Dendritic cell treated with granulocyte-macrophage colony-stimulating factor and Interleukin-4, amounts not matched to agents 40 ng/mL and 50 ng/mL, for 4 days (primary cell): ENCODE data around the gene SOWAHB.

ENCODE experiments used
- H3K27ac Mint-ChIP-seq: one replicate; pipeline ENCODE4 v1.8.0; 2022; ENCODE audit warnings: mild to moderate bottlenecking, mixed read lengths
- H3K27me3 Mint-ChIP-seq: one replicate; pipeline ENCODE4 v1.8.0; 2022; ENCODE audit warnings: mild to moderate bottlenecking, mixed read lengths
- H3K36me3 Mint-ChIP-seq: one replicate; pipeline ENCODE4 v1.8.0; 2022; ENCODE audit warnings: low read depth, mixed read lengths
- H3K4me1 Mint-ChIP-seq: one replicate; pipeline ENCODE4 v1.8.0; 2022; ENCODE audit warnings: low read depth, mixed read lengths
- H3K4me3 Mint-ChIP-seq: one replicate; pipeline ENCODE4 v1.8.0; 2022; ENCODE audit warnings: mild to moderate bottlenecking, moderate library complexity, mixed read lengths
- H3K9me3 Mint-ChIP-seq: one replicate; pipeline ENCODE4 v1.8.0; 2022; ENCODE audit warnings: mixed read lengths
- intact Hi-C: fragments of 100-400 bp; cut with micrococcal nuclease; formaldehyde crosslinking; loops from one replicate; pipeline ENCODE4 v1.15.0; 2022

SOWAHB gene

DNA sequence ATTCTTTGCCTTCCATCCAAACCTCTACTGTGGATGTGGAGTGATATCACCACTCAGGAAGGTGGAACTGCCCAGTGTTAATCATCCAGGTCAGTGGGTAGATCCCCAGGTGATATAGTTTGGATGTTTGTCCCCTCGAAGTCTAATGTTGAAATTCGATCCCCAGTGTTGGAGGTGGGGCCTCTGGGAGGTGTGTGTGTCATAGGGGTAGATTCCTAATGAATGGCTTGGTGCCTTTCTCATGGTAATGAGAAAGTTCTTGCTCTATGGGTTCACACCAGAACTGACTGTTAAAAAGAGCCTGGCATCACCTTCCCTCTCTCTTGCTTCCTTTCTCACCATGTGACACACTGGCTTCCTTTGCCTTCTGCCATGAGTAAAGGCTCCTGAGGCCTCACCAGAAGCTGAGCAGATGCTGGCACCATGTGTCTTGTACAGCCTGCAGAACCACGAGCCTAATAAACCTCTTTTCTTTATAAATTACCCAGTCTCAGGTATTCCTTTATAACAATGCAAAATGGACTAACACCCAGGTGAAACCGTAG is 6.8 kb upstream of the SOWAHB start:
- no peak overlapping the region for H3K4me3 Mint-ChIP-seq
- intact Hi-C loops = no loop called here
- no peaks in the 10 kb centered on the region for H3K36me3 Mint-ChIP-seq
- peaks cover 8% of the 10 kb centered on the region for H3K27me3 Mint-ChIP-seq
- no peaks in the 10 kb centered on the region for H3K4me1 Mint-ChIP-seq
- H3K9me3 Mint-ChIP-seq = no peaks in the 10 kb centered on the region
- H3K27ac Mint-ChIP-seq = no peak overlapping the region

DNA sequence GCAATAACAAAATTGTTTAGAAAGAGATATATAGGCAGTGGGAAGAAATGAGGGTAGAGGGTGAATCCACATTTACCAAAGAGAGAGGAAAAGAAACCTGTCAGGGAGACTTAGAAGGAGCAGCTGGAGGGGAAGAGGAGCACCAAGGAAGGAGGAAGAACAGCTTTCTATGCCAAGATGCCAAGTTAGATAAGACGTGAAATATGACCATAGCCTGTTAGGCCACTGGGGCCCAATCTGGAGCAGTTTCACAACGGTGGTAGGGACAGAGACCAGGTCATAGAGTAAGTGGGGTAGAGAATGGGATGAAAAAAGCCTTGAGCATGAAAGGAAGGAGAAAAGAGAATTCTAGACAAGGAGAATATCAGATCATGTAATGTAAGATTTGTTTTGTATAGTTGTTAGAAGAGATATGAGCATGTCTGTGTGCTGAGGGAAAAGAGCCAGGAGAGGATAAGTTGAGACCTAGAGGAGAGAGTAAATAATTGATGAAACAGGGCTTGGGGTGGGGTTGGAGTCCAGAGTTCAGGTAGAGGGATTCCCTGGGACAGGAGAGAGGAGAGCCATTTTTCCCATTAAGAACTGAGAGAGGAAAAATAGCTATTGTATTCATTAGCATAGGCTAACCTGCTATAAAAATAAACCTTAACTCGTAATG is 4.4 kb upstream of the SOWAHB start:
- Mint-ChIP-seq H3K27ac (no peak overlapping the region), H3K4me1 (peaks cover 5% of the 10 kb centered on the region), H3K36me3 (no peaks in the 10 kb centered on the region), H3K9me3 (no peaks in the 10 kb centered on the region), H3K4me3 (no peak overlapping the region), H3K27me3 (peaks cover 31% of the 10 kb centered on the region)
- intact Hi-C loops = no loop called here

DNA sequence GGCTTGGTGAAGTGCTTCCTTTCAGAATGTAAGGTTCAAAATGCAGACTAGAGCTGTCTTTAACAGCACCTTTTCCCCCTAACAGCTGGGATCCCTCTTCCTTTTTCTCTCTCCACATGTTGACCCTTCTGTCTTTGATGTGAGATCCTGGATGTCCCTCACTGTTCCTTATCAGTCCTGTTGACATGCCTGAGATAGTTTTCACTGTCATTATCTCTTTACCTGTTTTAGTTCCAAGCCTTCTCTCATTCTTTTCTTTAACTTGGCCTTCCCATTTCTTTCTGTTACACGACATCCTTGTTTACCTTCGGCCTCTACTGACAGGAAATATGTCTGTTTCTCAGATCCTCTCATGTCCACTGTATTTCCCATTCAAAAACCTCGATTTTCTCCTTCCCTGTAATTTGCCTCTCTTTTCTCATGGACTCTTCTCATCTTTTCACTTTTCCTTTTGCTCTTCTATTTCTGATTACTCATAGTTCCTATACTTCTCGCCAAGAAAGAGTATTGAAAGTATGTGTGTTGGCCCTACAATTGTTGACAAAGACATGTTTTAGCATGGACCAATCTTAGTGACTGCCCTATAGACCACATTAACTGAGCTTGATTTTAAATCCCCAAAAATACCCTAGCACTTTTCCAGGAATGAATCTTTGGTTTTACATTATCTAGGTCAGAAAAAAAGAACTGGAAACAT is 1.2 kb upstream of the SOWAHB start:
- intact Hi-C loops = no loop called here
- no peaks in the 10 kb centered on the region for H3K36me3 Mint-ChIP-seq
- H3K27me3 Mint-ChIP-seq = peaks cover 60% of the 10 kb centered on the region
- peaks cover 5% of the 10 kb centered on the region for H3K4me1 Mint-ChIP-seq
- H3K4me3 Mint-ChIP-seq = no peak overlapping the region
- no peak overlapping the region for H3K27ac Mint-ChIP-seq
- no peaks in the 10 kb centered on the region for H3K9me3 Mint-ChIP-seq

DNA sequence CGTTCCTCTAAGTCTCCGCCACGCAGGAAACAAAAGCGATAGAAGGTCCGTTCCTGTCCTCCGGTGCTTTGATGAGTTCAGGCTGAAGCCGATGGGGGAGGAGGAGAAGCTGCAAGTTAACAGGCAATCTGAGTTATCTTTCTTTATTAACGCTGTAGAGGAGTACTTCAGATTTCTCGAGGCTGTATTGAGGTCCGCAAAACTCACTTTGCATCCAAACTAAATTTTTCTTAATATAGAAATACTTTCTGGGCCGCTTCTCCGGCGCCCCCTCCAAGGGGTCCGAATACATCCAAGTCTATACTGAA is 395 bp upstream of the SOWAHB start:
- Mint-ChIP-seq H3K27ac (no peak overlapping the region), H3K4me3 (no peak overlapping the region), H3K4me1 (peaks cover 5% of the 10 kb centered on the region), H3K36me3 (no peaks in the 10 kb centered on the region), H3K27me3 (peaks cover 61% of the 10 kb centered on the region), H3K9me3 (no peaks in the 10 kb centered on the region)
- intact Hi-C loops = no loop called here

DNA sequence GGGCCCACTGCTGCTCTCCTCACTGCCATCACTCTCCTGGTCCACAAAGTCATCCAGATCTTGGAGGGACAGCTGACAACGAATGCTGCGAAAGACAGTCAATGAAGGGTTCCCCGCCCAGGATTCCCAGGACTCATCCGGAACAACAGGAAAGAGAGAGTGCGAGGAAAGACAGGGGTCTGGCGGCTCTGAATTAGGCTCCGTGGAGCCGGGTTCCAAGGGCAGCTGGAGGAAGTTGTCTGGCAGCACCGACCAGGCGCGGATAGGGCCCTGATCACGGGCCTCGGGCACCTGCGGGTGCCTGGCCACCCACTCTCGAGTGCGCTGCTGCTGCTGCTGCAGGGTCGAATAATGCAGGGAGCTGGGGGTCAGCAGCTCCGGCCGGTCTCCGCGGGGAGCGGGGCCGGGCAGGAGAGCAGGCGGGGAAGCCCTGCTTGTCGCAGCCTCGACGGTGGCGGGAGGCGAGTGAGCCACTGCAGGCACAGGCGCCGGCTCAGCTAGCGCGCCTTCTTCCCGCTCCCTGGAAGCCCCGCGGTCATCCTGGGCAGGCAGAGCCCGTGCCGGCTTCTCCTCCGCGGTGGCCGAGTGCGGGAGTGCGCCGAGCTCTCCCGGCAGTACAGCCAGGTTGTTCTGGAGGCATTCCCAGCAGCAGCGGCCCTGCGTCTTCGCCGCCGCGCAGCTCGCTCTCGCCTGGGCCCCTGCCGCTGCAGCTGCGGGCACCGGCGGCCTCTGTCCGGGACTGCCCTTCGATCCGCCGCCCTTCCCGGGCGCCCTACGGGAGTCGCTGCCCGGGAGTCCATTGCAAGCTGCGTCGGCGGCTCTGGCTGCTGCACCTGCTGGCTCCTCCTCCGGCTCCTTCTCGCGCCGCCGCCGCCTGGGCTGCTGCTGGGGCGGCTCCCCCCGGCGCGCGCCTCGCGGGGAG is 1.1 kb downstream of the SOWAHB start:
- intact Hi-C loops = no loop called here
- H3K9me3 Mint-ChIP-seq = no peaks in the 10 kb centered on the region
- H3K4me1 Mint-ChIP-seq = peaks cover 7% of the 10 kb centered on the region
- no peaks in the 10 kb centered on the region for H3K36me3 Mint-ChIP-seq
- no peak overlapping the region for H3K4me3 Mint-ChIP-seq
- H3K27ac Mint-ChIP-seq = no peak overlapping the region
- peaks cover 72% of the 10 kb centered on the region for H3K27me3 Mint-ChIP-seq

DNA sequence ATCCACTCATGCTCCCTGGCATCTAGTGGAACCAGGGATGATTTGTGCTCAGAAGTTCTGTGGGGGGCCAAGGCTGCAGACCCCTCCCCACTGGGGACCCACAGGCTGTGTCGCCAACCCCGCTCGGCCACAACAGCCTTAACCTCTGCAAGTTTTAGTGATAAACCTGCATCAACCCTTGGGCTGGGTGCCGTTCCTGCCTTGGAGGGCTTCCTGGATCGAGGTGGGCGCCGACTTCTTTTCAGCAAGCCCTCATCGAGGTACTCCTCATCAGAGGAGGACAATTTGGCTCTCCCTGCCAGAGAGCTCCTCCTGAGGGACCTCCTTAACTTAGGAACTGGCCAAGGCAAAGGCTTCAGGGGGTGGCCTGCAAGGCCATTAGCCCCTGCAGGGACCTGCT is 1.9 kb downstream of the SOWAHB start:
- H3K36me3 Mint-ChIP-seq = no peaks in the 10 kb centered on the region
- peaks cover 76% of the 10 kb centered on the region for H3K27me3 Mint-ChIP-seq
- peaks cover 11% of the 10 kb centered on the region for H3K4me1 Mint-ChIP-seq
- H3K9me3 Mint-ChIP-seq = no peaks in the 10 kb centered on the region
- no peak overlapping the region for H3K4me3 Mint-ChIP-seq
- no peak overlapping the region for H3K27ac Mint-ChIP-seq
- intact Hi-C loops = no loop called here

DNA sequence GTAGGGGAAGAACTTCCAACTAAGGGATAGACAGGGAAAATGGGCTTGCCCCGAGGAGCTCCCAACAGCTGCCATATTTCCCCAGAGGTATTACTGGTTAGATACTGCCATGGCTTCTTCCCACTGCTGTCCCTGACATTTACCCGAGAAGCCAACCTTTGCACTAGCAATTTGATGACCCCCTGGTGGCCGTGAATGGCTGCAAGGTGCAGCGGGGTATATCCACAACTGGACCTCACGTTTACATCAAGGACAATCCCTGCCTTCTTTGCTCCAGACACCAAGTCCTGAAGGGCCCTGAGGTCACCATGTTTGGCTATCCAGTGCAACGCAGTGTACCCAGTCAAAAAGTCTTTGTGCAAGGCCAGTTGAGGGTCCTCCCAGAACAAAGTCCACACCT is 2.3 kb downstream of the SOWAHB start:
- H3K4me1 Mint-ChIP-seq = peaks cover 11% of the 10 kb centered on the region
- H3K4me3 Mint-ChIP-seq = no peak overlapping the region
- H3K36me3 Mint-ChIP-seq = no peaks in the 10 kb centered on the region
- intact Hi-C loops = no loop called here
- no peaks in the 10 kb centered on the region for H3K9me3 Mint-ChIP-seq
- no peak overlapping the region for H3K27ac Mint-ChIP-seq
- peaks cover 78% of the 10 kb centered on the region for H3K27me3 Mint-ChIP-seq

DNA sequence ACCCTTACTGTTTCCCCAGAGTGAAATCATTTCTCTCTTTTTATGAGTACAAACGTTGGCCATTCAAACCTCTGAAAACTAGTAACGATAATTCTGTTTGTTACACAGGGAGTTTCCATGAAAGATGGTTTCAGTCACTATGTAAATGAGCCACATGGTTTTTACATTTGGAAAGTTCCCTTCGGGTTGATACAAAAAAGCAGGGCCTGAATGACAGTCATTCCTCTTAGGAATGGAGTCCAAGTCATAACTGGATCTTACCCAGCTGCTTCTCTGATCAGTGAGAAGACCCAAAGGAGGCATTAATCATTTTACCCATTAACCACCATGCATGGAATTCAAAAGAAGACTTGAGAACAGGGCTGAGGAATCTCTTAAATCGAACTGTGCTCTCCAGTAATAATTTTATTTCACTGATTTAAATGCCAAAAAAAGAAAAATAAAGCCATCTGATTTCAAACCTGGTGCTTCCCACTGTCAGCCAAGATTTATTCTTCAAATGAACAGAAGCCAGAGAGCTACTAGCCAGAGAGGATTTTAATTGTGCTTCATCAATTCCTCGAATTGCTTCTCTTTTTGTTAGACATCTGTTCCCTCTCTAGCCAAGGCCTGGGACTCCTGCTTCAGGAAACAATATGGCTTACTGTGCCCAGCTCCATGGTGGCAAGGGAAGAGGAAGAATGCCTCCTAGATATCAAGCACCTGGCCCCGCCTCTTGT is 3.2 kb downstream of the SOWAHB start:
- H3K27ac Mint-ChIP-seq = no peak overlapping the region
- H3K4me1 Mint-ChIP-seq = peaks cover 11% of the 10 kb centered on the region
- peaks cover 73% of the 10 kb centered on the region for H3K27me3 Mint-ChIP-seq
- intact Hi-C loops = no loop called here
- no peaks in the 10 kb centered on the region for H3K36me3 Mint-ChIP-seq
- no peak overlapping the region for H3K4me3 Mint-ChIP-seq
- H3K9me3 Mint-ChIP-seq = no peaks in the 10 kb centered on the region

DNA sequence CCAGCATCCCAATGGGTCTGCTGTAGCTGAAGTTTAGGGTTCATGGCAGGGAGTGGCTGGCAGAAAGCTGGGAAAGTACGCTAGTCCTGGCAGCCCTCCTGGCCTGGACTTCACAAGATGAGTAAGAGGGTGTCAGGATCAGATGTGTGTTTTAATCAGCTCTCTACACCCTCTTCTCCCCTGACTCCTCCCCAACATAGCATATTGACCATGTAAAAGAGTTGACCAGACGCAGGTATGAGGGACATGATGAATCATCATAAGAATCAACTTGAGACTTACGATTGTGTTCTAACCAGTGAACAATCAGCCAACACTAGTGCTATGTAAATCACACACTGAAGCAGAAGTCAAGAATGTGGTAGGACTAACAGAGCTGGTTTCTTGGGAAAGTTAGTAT is 5.3 kb downstream of the SOWAHB start:
- Mint-ChIP-seq H3K27me3 (peaks cover 53% of the 10 kb centered on the region), H3K9me3 (no peaks in the 10 kb centered on the region), H3K4me1 (peaks cover 6% of the 10 kb centered on the region), H3K36me3 (no peaks in the 10 kb centered on the region), H3K4me3 (no peak overlapping the region), H3K27ac (no peak overlapping the region)
- intact Hi-C loops = no loop called here

DNA sequence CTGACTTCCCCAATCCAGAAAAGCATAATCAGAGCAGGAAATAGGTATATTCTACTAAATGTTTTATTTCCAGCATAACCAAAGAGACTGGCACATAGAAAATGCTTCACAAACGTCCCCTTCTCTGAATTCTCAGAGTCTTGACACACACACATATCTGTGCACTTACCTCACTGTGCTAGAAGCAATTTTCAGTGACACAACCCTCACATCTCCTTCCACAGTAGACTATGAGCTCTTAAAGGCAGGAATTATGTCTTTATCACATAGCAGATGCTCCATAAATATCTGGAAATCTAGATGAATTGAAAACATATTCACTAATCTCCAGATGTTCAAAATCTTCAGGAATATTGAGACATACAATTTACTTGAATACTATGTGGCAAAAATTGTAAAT is 5.9 kb downstream of the SOWAHB start:
- H3K9me3 Mint-ChIP-seq = no peaks in the 10 kb centered on the region
- H3K36me3 Mint-ChIP-seq = no peaks in the 10 kb centered on the region
- intact Hi-C loops = no loop called here
- H3K27me3 Mint-ChIP-seq = peaks cover 49% of the 10 kb centered on the region
- no peak overlapping the region for H3K4me3 Mint-ChIP-seq
- H3K4me1 Mint-ChIP-seq = peaks cover 6% of the 10 kb centered on the region
- no peak overlapping the region for H3K27ac Mint-ChIP-seq

DNA sequence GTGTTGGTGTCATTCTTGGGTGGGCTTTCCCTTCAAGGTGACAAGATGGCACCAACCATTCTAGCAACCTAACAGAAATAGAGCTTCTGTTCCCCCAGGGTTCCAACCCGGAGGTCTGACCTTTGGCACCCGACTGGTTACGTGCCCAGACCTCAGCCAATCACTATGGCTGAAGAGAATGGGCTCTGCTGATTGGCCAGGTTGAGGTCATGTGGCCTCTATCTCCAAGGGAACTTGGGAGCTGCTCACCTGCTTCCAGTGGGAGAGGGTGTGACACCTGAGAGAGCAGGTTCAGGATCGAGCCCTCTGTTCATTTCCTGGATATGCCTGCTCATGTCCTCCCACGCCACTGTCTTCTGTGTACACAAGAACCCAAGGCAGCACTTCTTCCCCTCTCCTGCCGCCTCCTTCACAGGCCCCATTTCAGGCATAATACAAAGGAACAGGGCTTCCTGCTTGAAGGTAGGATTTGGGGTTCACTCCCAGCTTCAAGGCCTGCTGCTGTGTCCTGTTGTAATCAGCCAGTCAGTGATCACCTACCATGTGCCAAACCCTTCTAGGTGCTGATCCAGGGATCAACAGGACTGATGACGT is 11.0 kb downstream of the SOWAHB start:
- intact Hi-C loops = no loop called here
- Mint-ChIP-seq H3K4me1 (peaks cover 5% of the 10 kb centered on the region), H3K27me3 (peaks cover 11% of the 10 kb centered on the region), H3K36me3 (no peaks in the 10 kb centered on the region), H3K27ac (no peak overlapping the region), H3K4me3 (no peak overlapping the region), H3K9me3 (no peaks in the 10 kb centered on the region)

DNA sequence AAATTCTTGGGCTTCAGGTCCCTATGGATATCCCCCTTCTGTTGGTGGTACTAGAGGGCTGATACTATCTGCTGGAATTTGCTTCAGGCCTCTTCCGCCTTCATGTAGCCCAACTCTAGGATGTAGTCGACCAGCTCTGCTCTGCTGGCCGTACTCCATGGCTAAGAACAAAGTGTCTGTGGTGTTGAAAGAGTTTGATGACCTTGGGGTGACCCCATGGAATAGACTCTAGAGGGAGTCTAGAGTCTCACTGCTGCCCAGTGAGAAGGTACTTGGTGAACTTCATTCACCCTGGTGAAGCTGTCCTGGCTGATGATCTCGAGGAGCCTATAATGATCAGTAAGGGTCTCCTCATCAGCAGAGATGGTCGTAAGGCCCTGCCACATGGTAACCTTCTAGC is 11.7 kb downstream of the SOWAHB start:
- no peak overlapping the region for H3K4me3 Mint-ChIP-seq
- peaks cover 7% of the 10 kb centered on the region for H3K27me3 Mint-ChIP-seq
- no peaks in the 10 kb centered on the region for H3K36me3 Mint-ChIP-seq
- no peaks in the 10 kb centered on the region for H3K4me1 Mint-ChIP-seq
- intact Hi-C loops = no loop called here
- no peak overlapping the region for H3K27ac Mint-ChIP-seq
- no peaks in the 10 kb centered on the region for H3K9me3 Mint-ChIP-seq

DNA sequence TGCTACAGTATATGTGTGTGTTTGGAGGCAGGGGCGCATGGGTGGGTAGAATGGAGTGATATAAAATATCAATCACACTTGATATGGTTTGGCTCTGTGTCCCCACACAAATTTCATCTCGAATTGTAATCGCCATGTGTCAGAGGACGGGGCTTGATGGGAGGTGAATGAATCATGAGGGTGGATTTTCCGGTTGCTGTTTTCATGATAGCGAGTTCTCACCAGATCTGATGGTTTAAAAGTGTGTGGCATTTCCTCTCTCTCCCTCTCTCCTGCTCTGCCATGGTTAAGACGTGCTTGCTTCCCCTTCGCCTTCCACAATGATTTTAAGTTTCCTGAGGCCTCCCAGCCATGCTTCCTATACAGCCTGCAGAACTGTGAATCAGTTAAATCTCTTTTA is 14.8 kb downstream of the SOWAHB start:
- intact Hi-C loops = no loop called here
- no peak overlapping the region for H3K4me3 Mint-ChIP-seq
- H3K9me3 Mint-ChIP-seq = no peaks in the 10 kb centered on the region
- no peaks in the 10 kb centered on the region for H3K4me1 Mint-ChIP-seq
- H3K36me3 Mint-ChIP-seq = no peaks in the 10 kb centered on the region
- no peak overlapping the region for H3K27ac Mint-ChIP-seq
- H3K27me3 Mint-ChIP-seq = no peaks in the 10 kb centered on the region
